ENCODE measurements around the gene ZNF488. TPM values are rescaled to one million over a fixed set of nuclear protein-coding genes. Genes with fewer than 3 reads are reported as not detected.

Gene ZNF488
- total RNA-seq, 1 donor from 2014 or later: not detected

GRCh38 chr10:47363781-47364180 is 20.3 kb downstream of the ZNF488 start:
- DNase-seq (no peak), ATAC-seq (ENCODE audit: low read depth) (no peak)
- H3K4me1 Mint-ChIP-seq: no peaks in the 10 kb centered on the region
- CTCF ChIA-PET: interaction anchor here (1.5 kb wide), 1 partner anchor 17 kb away, joined by 3 read pairs; no protein-coding TSS in a partner anchor
- H3K4me3 Mint-ChIP-seq: no peak overlapping the region
- TF ChIP-seq CTCF (IDR thresholded peaks at IDR 0.05): no peak
- peaks cover 6% of the 10 kb centered on the region for H3K27me3 Mint-ChIP-seq
- H3K36me3 Mint-ChIP-seq (ENCODE audit: low read depth): no peaks in the 10 kb centered on the region
- POLR2A ChIA-PET: no interaction called here
- no peak overlapping the region for H3K27ac Mint-ChIP-seq
- no peaks in the 10 kb centered on the region for H3K9me3 Mint-ChIP-seq
- intact Hi-C loops (cut with micrococcal nuclease): no loop called here

GRCh38 chr10:47362199-47362598 is 21.9 kb downstream of the ZNF488 start:
- ATAC-seq (ENCODE audit: low read depth): no peak
- no peak overlapping the region for H3K27ac Mint-ChIP-seq
- peaks cover 3% of the 10 kb centered on the region for H3K27me3 Mint-ChIP-seq
- TF ChIP-seq CTCF (IDR thresholded peaks at IDR 0.05): no peak
- no peak for DNase-seq
- no peaks in the 10 kb centered on the region for H3K4me1 Mint-ChIP-seq
- H3K36me3 Mint-ChIP-seq (ENCODE audit: low read depth): no peaks in the 10 kb centered on the region
- intact Hi-C loops (cut with micrococcal nuclease): no loop called here
- no peak overlapping the region for H3K4me3 Mint-ChIP-seq
- ChIA-PET CTCF (no interaction called here), POLR2A (no interaction called here)
- H3K9me3 Mint-ChIP-seq: no peaks in the 10 kb centered on the region

- ChIA-PET CTCF (no interaction called here), POLR2A (no interaction called here)
- Mint-ChIP-seq H3K4me3 (no peak overlapping the region), H3K4me1 (no peaks in the 10 kb centered on the region), H3K36me3 (ENCODE audit: low read depth) (no peaks in the 10 kb centered on the region), H3K27me3 (no peaks in the 10 kb centered on the region), H3K9me3 (no peaks in the 10 kb centered on the region), H3K27ac (no peak overlapping the region)
- no peak for TF ChIP-seq CTCF (IDR thresholded peaks at IDR 0.05)
- DNase-seq: no peak
- intact Hi-C loops (cut with micrococcal nuclease): no loop called here
- no peak for ATAC-seq (ENCODE audit: low read depth)
These were observed 22.8 kb downstream of the ZNF488 start for GRCh38 chr10:47361293-47361692.

GRCh38 chr10:47360419-47361040 is 23.6 kb downstream of the ZNF488 start:
- no peak overlapping the region for H3K4me3 Mint-ChIP-seq
- H3K27ac Mint-ChIP-seq: no peak overlapping the region

More at GRCh38 chr10:47360419-47361040, 23.6 kb downstream of the ZNF488 start:
- ATAC-seq (ENCODE audit: low read depth): no peak
- DNase-seq: no peak
- POLR2A ChIA-PET: no interaction called here
- Mint-ChIP-seq H3K36me3 (ENCODE audit: low read depth) (no peaks in the 10 kb centered on the region), H3K4me1 (no peaks in the 10 kb centered on the region), H3K27me3 (no peaks in the 10 kb centered on the region), H3K9me3 (no peaks in the 10 kb centered on the region)
- TF ChIP-seq CTCF (IDR thresholded peaks at IDR 0.05): no peak
- intact Hi-C loops (cut with micrococcal nuclease): no loop called here
- CTCF ChIA-PET: no interaction called here
